HG02981 (cell line): Measurements from ENCODE around the gene MT1M.
"Not testable (repeated sequence)": the region's sequence is repeated elsewhere in the genome, so short reads cannot be mapped to it uniquely, and the experiment has no call there.

Experiments used
- ATAC-seq: cut with Tn5 transposase; IDR thresholded peaks from one replicate; pipeline ENCODE4 v1.9.1; 2021; ENCODE audit warnings: mild to moderate bottlenecking, moderate library complexity; ENCODE audit not compliant: unreplicated experiment

The MT1M gene

DNA sequence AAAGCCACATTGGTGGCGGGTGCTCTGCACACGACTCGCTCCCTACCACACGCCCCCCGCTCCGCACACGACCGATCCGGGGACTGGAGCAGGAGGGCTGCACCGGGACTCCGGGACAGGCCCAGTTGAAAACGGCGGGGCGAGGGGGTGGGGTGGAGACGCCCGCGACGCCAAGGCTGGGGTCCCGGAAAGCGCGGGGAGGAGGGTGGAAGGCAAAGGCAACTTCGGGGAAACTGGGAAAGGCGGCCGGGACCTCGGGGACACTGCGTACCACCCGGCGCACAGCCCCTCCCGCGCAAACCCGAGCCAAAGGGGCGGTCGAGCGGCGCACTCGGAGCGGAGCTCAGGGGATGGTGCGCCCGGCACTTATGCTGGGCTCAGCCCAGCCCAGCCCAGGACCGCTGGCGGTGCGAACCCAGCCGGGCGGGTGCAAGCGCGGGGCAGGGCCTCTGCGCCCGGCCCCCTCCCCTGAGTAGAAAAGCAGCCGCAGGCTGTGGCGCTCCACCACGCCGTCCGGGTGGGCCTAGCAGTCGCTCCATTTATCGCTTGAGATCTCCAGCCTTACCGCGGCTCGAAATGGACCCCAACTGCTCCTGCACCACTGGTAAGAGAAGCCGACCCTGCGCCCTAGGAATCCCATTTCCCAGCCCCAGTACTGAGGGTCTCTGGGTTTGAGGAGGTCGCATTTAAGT lies at the start of gene MT1M:
Gene MT1M, plus strand, starts transcription at position 504 of the 692 bp plus-strand sequence. Its CDS starts 73 bp downstream, at position 577.
- ATAC-seq, result no peak

DNA sequence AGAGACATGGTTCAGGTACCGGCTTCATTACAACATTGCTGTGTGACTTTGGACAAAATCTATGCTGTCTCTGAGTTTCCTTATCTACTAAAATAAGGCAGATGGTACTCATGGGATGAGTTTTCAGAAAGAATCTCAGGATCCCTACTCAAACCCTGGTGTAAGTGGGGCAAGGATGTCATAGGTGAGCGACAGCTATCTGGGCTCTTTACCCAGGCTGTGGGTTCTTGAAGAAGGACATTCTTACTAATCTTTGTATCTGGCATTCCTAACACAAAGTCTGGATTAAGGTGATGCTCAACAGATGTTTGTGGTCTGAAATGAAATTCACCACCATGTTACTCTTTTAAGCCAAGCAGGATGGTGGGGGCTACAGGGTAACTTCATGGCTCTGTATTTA lies 49.5 kb upstream of the MT1M start:
- not testable (repeated sequence) for ATAC-seq

DNA sequence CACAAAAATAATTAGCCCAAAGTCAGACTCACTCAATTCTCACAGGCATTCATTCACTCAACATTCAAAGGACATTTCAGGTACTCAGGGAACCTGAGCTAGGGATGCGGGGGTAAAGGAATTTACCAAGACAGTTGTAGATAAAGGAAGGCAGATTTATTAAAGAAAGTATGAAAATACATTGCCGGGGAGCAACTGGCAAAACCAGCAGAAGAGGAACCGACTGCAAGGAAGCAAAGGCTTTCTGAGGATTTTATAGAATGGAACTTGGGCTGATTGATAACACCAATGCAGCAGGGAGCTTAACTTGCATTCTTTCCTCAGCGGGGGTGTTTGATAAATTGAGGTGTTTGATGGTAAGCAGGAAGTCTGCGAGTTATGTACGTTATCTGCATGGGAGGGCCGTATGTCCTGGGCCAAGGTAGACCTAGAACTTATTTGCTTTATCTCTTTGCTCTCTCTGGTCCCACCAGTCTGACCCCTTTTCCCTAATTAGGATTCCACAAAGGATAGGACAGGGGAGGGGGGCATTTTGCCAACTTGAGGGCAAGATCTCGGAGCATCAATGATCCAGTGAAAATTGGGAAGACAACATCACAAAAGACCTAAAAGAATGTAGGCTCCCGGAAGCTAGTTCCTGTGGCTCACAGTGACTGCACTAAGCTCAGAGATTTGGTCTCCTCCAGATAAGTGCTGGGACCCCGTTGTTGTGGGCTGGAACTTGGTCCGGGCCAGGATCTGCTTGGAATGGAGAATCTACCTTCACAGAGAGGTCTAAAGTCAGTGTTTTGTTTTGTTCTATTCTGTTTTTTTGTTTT lies 48.9 kb upstream of the MT1M start:
- ATAC-seq, result no peak

DNA sequence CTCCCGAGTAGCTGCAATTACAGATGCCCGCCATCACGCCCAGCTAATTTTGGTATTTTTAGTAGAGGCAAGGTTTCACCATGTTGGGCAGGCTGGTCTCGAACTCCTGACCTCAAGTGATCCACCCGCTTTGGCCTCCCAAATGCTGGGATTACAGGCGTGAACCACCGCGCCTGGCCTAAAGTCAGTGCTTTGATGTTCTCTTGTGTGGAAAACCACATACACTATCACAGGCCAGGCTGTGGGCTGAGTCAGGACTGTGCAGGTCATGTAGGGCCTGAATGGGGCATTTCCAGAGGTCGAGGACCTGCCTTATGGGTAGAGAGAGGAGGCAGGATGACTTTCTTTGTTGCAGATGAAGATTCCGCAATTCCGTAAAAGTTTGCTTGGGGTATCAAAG lies 48.2 kb upstream of the MT1M start:
- ATAC-seq, result no peak

DNA sequence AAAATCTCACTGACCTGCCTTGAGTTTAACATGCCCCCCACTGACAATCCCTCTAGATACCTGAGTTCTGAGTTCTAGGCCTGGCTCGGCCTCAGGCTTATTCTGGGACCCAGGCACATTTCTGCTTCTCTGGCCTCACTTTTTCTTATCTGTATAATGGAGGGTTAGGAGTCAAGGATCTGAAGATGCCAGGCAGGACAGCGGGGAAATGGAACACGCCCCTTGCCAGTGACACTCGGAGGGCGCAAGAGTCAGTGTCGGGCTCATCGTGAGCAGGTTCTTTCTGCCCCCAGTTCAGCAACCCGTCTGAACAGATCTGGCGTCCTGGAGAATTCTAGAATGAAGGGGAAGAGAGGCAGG lies 43.7 kb upstream of the MT1M start:
- ATAC-seq, result no peak

DNA sequence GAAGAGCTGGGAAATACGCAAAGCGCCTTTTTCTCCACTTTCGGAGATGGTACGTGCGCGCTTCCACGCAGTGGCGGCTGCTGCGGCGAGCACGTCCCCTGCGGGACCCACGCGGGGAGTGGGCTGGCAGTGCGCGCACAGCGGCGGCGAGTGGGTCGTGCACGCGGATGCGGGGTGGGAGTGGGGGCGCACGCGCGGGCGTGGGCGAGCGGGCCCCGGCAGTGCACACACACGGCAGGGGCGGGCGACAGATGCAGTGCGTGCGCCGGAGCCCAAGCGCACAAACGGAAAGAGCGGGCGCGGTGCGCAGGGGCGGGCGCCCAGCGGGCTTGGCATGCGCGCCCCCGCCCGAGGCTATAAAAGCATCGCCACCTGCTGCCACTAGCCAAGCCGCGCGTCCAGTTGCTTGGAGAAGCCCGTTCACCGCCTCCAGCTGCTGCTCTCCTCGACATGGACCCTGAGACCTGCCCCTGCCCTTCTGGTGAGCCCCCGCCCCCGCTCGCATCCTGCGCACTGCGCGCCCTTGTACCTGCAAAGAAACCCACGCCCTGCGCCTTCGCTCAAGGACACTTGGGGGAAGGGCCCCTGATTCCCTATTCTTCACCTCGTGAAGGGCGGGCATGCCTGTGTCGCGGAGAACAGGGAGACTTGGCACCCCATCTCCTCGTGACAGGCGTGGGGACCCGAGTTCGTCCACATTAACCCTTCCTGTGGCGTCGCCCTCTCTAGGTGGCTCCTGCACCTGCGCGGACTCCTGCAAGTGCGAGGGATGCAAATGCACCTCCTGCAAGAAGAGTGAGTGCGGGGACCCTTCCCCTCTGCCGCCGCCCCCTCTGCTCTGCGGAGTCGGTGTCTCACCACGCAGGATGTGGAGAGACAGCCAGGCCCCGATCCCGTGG lies 43.1 kb upstream of the MT1M start, which contains the start of gene MT3:
Gene MT3, plus strand, starts transcription at position 388 of the 899 bp plus-strand sequence. Its CDS starts 63 bp downstream, at position 451.
- no peak for ATAC-seq

DNA sequence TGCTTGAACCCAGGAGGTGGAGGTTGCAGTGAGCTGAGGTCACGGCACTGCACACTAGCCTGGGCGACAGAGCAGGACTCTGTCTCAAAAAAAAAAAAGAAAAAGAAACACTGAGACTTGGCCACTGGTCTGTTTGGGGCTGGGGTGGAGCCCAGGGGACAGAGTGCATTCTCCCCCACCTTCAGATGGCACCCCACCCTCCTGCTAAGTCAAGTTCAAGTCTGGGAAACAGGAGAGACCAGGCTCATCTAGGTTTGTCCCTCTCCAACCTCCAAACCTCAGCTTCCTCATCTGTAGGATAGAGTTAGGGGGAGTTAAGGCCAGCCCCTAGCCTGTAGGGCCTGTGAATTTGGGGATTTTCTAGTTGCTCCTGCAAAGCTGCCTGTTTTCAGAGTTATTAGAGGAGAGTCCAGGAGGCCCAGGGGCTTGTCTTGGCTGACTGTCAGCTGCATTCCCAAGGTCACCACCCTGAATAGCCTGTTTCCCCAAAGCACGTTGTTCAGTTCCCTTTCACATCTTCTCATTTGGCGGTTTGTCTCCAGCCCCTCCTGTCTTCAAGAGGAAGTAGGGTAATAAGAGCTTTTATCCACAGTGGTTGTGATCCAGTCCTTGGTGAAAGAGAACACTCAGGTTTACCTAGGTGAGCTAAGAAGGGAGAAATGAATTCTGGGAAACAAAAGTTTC lies 40.9 kb upstream of the MT1M start:
- no peak for ATAC-seq

DNA sequence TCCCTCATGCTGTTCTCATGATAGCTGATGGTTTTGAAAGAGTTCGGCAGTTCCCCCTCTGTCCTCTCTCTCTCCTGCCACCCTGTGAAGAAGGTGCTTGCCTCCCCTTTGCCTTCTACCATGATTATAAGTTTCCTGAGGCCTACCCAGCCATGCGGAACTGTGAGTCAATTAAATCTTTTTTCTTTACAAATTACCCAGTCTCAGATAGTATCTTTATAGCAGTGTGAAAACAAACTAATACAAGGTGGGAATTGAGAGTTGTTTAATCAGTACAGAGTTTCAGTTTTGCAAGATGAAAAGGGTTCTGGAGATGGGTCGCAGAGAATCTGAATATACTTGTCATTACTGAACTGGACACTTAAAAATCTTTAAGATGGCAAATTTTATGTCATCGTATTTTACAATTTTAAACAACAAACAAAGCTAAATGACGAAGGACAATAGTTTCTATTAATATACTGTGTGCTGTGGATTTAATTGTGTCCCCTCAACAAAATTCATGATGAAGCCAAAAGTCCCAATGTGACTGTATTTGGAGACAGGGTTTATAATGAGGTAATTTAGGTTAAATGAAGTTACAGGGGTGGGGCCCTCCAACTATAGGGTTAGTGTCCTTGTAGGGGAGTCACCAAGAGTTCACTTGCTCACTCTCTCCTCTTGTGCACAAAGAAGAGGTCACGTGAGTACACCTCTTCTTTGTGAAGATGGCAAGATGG lies 38.7 kb upstream of the MT1M start:
- ATAC-seq, result no peak

DNA sequence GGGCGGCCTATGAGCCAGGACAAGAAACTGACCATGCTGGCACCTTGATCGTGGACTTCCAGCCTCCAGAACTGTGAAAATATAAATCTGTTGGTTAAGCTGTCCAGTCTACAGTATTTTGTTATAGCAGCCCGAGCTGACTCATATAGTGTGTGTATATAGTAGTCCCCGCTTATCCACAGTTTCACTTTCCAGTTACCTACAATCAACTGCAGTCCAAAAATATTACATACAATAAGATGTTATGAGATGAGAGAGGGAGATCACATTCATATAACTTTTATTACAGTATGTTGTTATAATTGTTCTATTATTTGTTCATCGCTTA lies 38.2 kb upstream of the MT1M start:
- no peak for ATAC-seq

DNA sequence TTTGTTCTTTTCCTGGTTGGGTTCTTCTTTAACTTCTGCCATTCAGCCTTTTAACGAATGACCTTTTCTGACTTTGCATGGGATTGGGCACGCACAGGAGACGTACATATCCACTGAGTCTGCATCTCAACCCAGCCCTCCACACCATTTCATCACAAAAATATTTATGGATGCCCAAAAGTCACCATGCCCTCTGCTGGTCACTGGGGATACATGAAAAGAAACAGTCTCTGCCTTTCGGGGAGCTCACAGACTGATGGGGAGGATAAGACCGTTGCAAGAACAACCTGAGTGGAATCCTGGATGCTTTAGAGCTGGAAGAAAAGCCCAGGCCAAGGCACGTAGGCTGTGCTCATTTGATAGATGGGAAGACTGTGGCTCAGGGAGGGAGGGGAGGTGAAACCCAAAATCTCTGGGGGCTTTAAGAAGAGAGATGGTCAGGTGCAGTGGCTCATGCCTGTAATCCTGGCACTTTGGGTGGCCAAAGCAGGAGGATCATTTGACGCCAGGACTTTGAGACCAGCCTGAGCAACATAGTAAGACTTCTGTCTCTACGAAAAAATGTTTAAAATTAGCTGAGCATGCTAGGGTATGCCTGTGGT lies 32.0 kb upstream of the MT1M start:
- ATAC-seq, result no peak

DNA sequence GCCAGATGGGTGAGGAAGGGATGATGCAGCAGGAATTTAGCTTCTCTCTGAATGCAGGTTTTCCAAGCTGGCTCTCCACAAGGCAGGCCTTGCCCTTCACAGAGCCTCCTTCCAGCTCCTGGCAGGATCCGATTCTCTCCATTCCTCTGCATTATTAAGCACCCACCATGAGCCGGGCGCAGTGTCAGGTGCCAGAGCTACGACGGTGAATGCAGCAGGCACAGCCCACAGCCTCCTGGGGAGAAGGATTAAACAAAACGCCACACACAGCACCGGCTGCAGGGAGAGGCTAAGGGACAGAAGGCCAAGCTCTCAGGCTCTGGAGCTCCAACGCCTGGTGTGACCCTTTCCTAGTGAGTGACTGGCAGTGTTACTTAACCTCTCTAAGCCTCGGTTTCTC lies 31.1 kb upstream of the MT1M start:
- ATAC-seq, result no peak

DNA sequence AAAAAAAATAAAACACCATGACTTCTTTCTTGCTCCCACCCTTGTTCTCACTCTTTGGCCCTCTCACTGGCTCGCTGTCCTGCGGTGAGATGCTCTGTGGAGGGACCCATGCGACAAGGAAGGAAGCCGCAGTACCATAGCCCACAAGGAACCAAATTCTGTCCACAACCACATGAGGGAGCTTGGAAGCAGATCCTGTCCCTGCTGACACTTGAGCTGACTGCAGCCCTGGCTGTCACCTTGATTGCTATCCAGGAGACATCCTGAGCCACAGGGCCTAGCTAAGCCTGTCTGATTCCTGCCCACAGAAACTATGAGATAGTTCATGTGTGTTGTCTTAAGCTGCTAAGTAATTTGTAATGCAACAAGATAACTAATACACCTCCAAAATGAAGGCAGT lies 28.9 kb upstream of the MT1M start:
- no peak for ATAC-seq

DNA sequence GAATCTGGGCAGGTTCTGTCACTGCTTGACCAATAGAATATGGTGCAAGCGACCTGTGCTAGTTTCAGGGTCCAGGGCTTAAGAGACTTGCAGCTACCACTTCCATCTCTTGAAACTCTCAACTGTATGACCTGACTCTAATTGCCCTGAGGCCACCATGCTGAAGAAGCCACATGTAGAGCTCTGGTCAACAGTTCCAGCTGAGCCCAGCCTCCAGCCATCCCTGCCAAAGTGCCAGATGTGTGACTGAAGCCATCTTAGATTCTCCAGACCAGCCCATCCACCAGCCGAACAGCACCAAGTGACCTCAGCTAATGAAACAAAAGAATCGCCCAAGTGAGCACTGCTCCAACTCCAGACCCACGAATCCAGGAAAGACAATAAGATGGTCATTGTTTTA lies 27.5 kb upstream of the MT1M start:
- no peak for ATAC-seq

DNA sequence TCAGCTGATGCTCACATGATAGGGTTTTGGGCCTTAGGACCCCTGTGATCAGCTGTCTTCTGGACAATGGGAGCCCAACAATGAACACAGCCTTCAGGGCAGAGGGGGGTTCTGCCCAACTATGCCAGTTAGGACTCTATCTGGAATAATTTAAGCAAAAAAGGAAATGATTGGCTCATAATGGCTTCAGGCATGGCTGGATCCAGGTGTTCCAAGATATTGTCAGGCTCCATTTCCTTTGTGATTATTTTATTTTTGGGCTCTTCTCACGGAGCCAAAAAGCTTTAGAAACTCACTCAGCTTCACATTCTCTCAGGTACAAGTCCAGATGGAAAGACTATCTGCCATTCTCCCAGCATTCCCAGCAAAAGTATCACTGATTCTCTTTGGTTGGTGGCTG lies 27.0 kb upstream of the MT1M start:
- no peak for ATAC-seq

DNA sequence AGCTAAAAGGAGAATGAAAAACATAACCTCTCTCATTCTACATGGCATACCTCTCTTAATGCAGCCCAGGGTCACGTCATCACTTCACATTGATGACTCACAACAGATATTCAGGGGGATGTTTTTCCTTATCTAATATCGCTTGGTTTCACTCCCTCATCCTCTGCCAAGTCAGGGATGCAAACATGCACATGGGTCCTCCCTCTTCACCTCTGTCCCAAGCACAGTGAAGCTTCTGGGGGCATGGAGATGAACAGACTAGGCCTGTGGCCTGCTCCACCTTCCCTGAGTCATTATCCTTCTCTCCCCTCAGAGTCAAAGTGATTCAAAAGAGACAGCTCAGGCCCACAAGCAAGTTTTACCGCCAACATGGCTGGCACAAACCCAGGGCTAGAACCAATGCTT lies 26.4 kb upstream of the MT1M start:
- no peak for ATAC-seq

DNA sequence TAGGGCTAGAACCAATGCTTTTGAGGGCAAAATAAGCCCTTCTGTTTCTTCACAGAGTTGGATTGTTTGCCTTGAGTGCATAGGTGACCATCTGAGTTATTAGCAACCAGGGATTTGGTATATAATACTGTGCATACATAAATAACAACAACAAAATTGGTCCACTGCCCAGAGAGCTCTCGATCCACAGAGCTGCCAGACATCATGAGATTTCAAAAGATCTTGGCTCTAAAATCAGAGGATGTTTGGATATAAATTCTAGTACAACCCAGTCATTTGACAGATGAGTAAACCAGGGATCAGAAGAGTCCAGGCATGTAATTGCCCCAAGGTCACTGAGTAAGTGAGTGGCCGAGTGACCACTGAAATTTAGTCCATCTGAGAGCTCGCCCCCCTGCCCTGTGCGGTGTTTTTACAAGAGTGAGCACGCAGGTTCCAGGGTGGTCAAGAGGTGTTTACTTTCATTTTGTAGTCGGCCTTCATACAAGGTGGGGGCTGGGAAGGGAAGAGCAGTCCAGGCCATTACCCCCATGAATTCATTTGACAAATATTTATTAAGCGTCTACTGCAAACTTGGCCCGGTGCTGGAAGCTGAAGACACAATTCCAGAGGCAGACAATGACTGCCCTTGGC lies 25.9 kb upstream of the MT1M start:
- ATAC-seq, result no peak

DNA sequence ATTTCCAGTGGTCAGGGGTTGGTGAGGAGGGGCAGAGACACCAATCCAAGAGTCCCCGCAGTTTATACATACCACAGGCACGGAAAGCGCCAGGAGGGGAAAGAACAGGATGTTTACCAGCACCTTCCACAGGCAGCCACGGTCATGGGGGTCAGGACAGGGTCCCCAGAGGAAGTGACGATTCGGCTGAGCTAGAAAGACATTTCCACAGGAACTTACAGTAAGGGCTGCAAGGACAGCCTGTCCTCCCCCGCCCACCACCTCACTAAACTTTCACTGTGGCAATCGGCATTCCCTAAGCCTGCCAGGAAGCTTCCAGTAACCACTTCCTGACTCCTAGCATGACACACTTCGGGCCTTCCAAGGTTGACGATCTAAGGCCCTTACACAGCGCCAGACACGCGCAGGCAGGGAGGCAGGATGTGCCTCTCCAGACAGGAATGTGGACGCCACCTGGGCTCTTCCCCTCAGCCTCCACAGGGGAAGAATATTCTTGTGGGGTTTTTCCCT lies 25.3 kb upstream of the MT1M start:
- ATAC-seq, result no peak

DNA sequence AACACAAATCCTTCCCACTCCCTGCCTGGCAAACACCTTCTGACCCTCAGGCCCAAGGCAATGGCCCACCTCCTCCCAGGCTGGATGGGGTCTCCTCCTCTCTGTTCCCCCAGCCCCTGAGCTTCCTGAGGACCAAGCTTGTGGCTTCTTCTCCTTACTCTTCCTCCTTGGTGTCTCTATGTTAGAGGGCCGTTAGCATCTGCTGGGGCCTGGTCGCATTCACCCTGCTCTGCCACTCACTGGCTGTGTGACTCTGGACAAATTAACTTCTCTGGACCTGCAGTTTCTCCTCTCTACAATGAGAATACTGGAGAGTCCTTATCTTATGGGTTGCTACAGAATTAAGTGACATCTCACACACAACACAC lies 24.8 kb upstream of the MT1M start:
- no peak for ATAC-seq
